Transverse colon (tissue), 4 donors: Measurements from ENCODE around the gene NPC1. TPM values are rescaled to one million over a fixed set of nuclear protein-coding genes. Genes with fewer than 3 reads are reported as not detected.

Experiments
- DNase-seq: peaks from one replicate; pipeline ENCODE4 v3.0.0-alpha.2; 2019
- H3K27ac ChIP-seq, 4 donors: fragments of 200-600 bp; sonication (generic); 2 replicates each; pipeline ENCODE4 v1.5.1; 2016 to 2018; ENCODE audit warnings: inconsistent platforms in 4 of 4
- H3K27me3 ChIP-seq: fragments of 200-600 bp; sonication (generic); 2 replicates; pipeline ENCODE4 v1.5.1; 2017; ENCODE audit warnings: inconsistent platforms
- H3K36me3 ChIP-seq, 4 donors: fragments of 200-600 bp; sonication (generic); 2 replicates each; pipeline ENCODE4 v1.5.1; 2017 to 2019; ENCODE audit warnings: inconsistent platforms in 4 of 4
- H3K4me1 ChIP-seq, 4 donors: fragments of 200-600 bp; sonication (generic); 2 replicates each; pipeline ENCODE4 v1.5.1; 2017 to 2020; ENCODE audit warnings: inconsistent platforms in 4 of 4
- H3K4me3 ChIP-seq, 4 donors: fragments of 200-600 bp; sonication (generic); 1 replicate in 1 of 4; 2 replicates in 3 of 4; pipeline versions ENCODE4 v1.5.1 to v1.6.1; 2017 to 2019; ENCODE audit warnings: inconsistent platforms in 4 of 4
- H3K9me3 ChIP-seq, 2 donors: fragments of 200-600 bp; sonication (generic); 2 replicates each; pipeline ENCODE4 v1.5.1; 2017 to 2019; ENCODE audit warnings: inconsistent platforms in 2 of 2
- CTCF ChIP-seq, 5 experiments: fragments of 200-600 bp in 3 of 5; fragments of 450-650 bp in 2 of 5; sonication (generic) in 3 of 5; IDR thresholded peaks; 1 replicate in 2 of 5; 2 replicates in 3 of 5; pipeline ENCODE4 v1.5.1; 2016 to 2017; ENCODE audit warnings: antibody characterized with exemption in 5 of 5, inconsistent platforms in 3 of 5, mild to moderate bottlenecking in 2 of 5, moderate library complexity in 1 of 5
- EP300 ChIP-seq: sonication (generic); formaldehyde crosslinking; IDR thresholded peaks from one replicate; pipeline ENCODE4 v1.6.1; 2017; ENCODE audit warnings: antibody characterized with exemption, low read depth
- POLR2A ChIP-seq: fragments of 450-650 bp; IDR thresholded peaks from one replicate; pipeline ENCODE4 v1.6.1; 2016; ENCODE audit warnings: antibody characterized with exemption, mild to moderate bottlenecking, moderate library complexity
- POLR2AphosphoS5 ChIP-seq, 3 donors: sonication (generic); formaldehyde crosslinking; IDR thresholded peaks; one replicate each; pipeline ENCODE4 v1.6.1; 2016; ENCODE audit warnings: antibody characterized with exemption in 3 of 3
- WGBS, 2 donors: methylation state at CpG; one replicate each; pipeline ENCODE4 v1.1.5; 2018; ENCODE audit warnings: low coverage in 1 of 2; 5-methylcytosine and 5-hydroxymethylcytosine counted together
- in situ Hi-C, 4 donors: fragments of 200-750 bp; cut with MboI; loops; one replicate each; pipeline versions ENCODE4 v1.15.0 to v1.15.1; 2017; ENCODE audit warnings: low sequenced_read_pairs in 3 of 4, low pct_ligation_motif_present in 1 of 4, low pct_unique_long_range_greater_than_20kb in 1 of 4
- intact Hi-C: fragments of 100-400 bp; cut with DNase I; formaldehyde crosslinking; loops from one replicate; pipeline ENCODE4 v1.15.1; 2023; ENCODE audit warnings: low total_unique reads
- total RNA-seq, 4 donors: library from RNA; depleted of rRNA; stranded (reverse); fragments of >200 nt; gene quantifications; one replicate each; pipeline ENCODE4 v1.1.0, GENCODE V29; 2016

The NPC1 gene
- total RNA-seq, 4 donors from 2014 or later, result 33.6 to 96.1 (median 49.7) TPM

DNA sequence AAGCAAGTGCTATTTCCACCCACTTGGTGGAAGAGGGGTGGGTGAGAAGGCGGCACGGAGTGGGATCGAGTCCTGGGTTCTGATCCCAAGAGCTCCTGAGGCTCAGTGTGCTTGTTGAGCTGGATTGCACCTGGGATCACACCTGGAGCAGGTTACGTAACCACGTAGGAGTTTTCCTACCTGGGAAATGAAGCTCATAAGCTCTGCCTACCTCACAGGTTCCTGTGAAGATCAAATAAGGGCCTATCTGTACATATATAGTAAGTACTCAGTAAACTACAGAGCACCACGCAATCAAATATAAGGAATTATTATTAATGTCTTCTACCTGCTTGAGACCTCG, 11.0 kb downstream of the NPC1 start:
- H3K4me1 ChIP-seq, result peaks cover 0 to 34% (median 1%) of the 10 kb centered on the region in 4 donors
- 97 to 100% methylated on average over 2 to 7 of the region's 7 CpGs for WGBS, 2 donors
- no peaks in the 10 kb centered on the region for H3K27me3 ChIP-seq
- no peak for DNase-seq
- intact Hi-C loops (no loop called here), in situ Hi-C loops (loop anchor here in 1 of 4 donors (5.0 kb wide), 1 partner anchor 53 kb away; no protein-coding TSS in a partner anchor)
- H3K27ac ChIP-seq, result peak overlapping the region in 3 of 4 donors; percentile 26 to 67 (median 42)
- no peak overlapping the region for H3K4me3 ChIP-seq
- TF ChIP-seq POLR2A, result no peak
- TF ChIP-seq CTCF (IDR thresholded peaks at IDR 0.05), result no peak
- no peak for TF ChIP-seq POLR2AphosphoS5 (IDR thresholded peaks at IDR 0.05)
- TF ChIP-seq EP300, result no peak
- H3K9me3 ChIP-seq, result no peaks in the 10 kb centered on the region
- peaks cover 0 to 13% (median 6%) of the 10 kb centered on the region in 4 donors for H3K36me3 ChIP-seq

- H3K9me3 ChIP-seq, result no peaks in the 10 kb centered on the region
- WGBS, 2 donors, result 53 to 69% methylated on average over 2 to 5 of the region's 5 CpGs
- intact Hi-C loops, result no loop called here
- in situ Hi-C loops, result loop anchor here in 1 of 4 donors (5.0 kb wide), 1 partner anchor 52 kb away; no protein-coding TSS in a partner anchor
- no peak overlapping the region for H3K4me3 ChIP-seq
- peak overlapping the region; percentile 19 to 67 (median 34) for H3K27ac ChIP-seq
- DNase-seq, result no peak
- peaks cover 0 to 29% (median 0%) of the 10 kb centered on the region in 4 donors for H3K4me1 ChIP-seq
- TF ChIP-seq EP300 (no peak), CTCF (IDR thresholded peaks at IDR 0.05) (no peak), POLR2AphosphoS5 (IDR thresholded peaks at IDR 0.05) (no peak), POLR2A (no peak)
- H3K36me3 ChIP-seq, result peaks cover 0 to 13% (median 6%) of the 10 kb centered on the region in 4 donors
- H3K27me3 ChIP-seq, result no peaks in the 10 kb centered on the region
These were observed 11.5 kb downstream of the NPC1 start for GRCh38 chr18:23574611-23575308.

DNA sequence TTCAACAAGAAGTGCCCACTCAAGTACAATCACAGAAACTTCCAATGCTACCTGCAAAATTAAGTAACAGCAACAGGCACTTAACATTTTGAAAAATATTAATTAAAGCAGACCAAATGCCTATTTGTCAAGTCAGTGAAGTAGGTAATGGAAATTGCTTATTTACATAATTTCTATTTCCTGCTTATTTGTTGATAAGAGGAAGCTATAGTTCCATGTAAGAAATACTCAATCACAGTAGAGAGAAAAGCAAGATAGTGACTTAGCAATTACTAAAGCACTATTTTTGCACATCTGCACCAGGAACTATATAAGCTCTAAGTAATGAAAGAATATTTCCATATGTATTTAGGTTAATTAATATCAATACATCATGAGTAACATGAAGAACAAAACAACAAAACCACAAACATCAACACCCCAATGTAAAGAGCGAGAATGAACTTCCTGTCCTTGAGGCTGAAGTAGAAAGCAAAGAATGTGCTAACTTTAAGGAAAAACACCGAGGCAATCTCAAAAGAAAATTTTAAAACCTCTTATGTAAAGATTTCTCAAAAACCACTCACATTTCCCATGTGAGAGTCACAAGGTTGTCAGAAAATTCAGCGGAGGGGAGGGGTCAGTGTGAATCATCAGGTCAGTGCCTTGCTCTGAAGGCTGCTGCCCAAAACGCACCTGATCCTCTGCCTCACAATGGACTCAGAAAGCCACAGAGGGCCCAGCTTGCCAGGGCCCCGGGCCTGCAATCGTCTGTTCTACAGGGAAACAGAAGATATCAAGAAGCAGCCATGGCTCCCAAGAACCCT, 12.5 kb downstream of the NPC1 start:
- Histone ChIP-seq H3K27ac (peak overlapping the region; percentile 19 to 67 (median 34)), H3K4me1 (peaks cover 0 to 20% (median 0%) of the 10 kb centered on the region in 4 donors), H3K4me3 (no peak overlapping the region), H3K27me3 (no peaks in the 10 kb centered on the region), H3K36me3 (peaks cover 0 to 14% (median 7%) of the 10 kb centered on the region in 4 donors), H3K9me3 (no peaks in the 10 kb centered on the region)
- intact Hi-C loops (no loop called here), in situ Hi-C loops (no loop called here)
- WGBS, 2 donors, result 0 to 52% methylated on average over 1 to 6 of the region's 6 CpGs
- TF ChIP-seq EP300, result no peak
- no peak for TF ChIP-seq POLR2A
- no peak for TF ChIP-seq POLR2AphosphoS5 (IDR thresholded peaks at IDR 0.05)
- TF ChIP-seq CTCF (IDR thresholded peaks at IDR 0.05), result no peak
- DNase-seq, result no peak

- no peaks in the 10 kb centered on the region for H3K27me3 ChIP-seq
- H3K4me3 ChIP-seq, result no peak overlapping the region
- intact Hi-C loops (no loop called here), in situ Hi-C loops (no loop called here)
- 85 to 92% methylated on average over 4 of the region's 4 CpGs for WGBS, 2 donors
- H3K9me3 ChIP-seq, result no peaks in the 10 kb centered on the region
- peaks cover 0 to 22% (median 10%) of the 10 kb centered on the region in 4 donors for H3K36me3 ChIP-seq
- TF ChIP-seq POLR2A (no peak), POLR2AphosphoS5 (IDR thresholded peaks at IDR 0.05) (no peak), EP300 (no peak), CTCF (IDR thresholded peaks at IDR 0.05) (no peak)
- no peak for DNase-seq
- peaks cover 0 to 20% (median 0%) of the 10 kb centered on the region in 4 donors for H3K4me1 ChIP-seq
- H3K27ac ChIP-seq, result peak overlapping the region in 1 of 4 donors; percentile 8
These were observed 13.3 kb downstream of the NPC1 start for GRCh38 chr18:23573020-23573419.
